HFF-Myc (cell line): Measurements from ENCODE around the gene LMTK3.
"Not testable (repeated sequence)": the region's sequence is repeated elsewhere in the genome, so short reads cannot be mapped to it uniquely, and the experiment has no call there.

Experiments
- DNase-seq: peaks from one replicate; pipeline ENCODE4 v3.0.0-alpha.2; 2011; ENCODE audit warnings: low read depth; ENCODE audit errors: extremely low read depth
- H3K4me3 ChIP-seq: replicated peaks from 2 replicates; pipeline ENCODE4 v1.5.1; 2011; ENCODE audit warnings: low read depth, mild to moderate bottlenecking, control low read depth, low read length
- TF ChIP-seq, protein P1 (sequence below): IDR thresholded peaks from 2 replicates; pipeline ENCODE4 v1.5.1; 2012; ENCODE audit warnings: mild to moderate bottlenecking, low read depth, low read length, control low read depth; ENCODE audit errors: missing control alignments

Gene LMTK3

GRCh38 chr19:48520134-48520533 is 8.5 kb upstream of the LMTK3 start:
- no peak for DNase-seq
- TF ChIP-seq, protein P1, sequence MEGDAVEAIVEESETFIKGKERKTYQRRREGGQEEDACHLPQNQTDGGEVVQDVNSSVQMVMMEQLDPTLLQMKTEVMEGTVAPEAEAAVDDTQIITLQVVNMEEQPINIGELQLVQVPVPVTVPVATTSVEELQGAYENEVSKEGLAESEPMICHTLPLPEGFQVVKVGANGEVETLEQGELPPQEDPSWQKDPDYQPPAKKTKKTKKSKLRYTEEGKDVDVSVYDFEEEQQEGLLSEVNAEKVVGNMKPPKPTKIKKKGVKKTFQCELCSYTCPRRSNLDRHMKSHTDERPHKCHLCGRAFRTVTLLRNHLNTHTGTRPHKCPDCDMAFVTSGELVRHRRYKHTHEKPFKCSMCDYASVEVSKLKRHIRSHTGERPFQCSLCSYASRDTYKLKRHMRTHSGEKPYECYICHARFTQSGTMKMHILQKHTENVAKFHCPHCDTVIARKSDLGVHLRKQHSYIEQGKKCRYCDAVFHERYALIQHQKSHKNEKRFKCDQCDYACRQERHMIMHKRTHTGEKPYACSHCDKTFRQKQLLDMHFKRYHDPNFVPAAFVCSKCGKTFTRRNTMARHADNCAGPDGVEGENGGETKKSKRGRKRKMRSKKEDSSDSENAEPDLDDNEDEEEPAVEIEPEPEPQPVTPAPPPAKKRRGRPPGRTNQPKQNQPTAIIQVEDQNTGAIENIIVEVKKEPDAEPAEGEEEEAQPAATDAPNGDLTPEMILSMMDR = no peak
- no peak overlapping the region for H3K4me3 ChIP-seq

DNA sequence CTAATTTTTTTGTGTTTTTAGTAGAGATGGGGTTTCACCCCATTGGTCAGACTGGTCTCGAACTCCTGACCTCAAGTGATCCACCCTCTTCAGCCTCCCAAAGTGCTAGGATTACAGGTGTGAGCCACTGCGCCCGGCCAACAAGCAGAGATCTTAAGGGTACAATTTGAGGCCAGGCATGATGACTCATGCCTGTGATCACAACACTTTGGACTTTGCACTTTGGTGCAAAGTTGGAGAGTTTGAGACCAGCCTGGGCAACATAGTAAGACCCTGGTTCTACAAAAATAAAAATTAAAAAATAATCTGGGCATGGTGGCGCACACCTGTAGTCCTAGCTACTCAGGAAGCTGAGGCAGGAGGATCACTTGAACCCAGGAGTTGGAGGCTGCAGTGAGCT is 7.8 kb upstream of the LMTK3 start:
- DNase-seq, H3K4me3 ChIP-seq: not testable (repeated sequence)

DNA sequence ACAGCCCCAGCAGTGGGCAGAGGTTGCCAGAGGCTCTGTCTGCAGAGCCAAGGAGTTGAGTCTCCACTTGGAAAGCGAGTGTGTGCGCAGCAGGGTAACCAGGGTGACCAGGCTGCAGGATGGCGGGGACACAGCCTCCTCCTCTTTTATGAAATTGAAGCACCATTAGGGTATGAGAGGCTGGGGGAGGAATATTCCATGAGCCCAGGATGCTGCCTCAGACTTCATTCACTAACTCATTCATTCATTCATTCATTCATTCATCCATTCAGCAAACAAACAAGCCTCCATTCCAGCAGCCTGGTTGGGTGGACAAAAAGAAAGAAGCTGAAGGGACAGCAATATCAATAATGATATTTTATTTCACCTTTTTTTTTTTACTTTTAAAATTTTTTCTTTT is 6.6 kb upstream of the LMTK3 start:
- no peak overlapping the region for H3K4me3 ChIP-seq
- TF ChIP-seq, protein P1 = no peak
- DNase-seq = no peak

DNA sequence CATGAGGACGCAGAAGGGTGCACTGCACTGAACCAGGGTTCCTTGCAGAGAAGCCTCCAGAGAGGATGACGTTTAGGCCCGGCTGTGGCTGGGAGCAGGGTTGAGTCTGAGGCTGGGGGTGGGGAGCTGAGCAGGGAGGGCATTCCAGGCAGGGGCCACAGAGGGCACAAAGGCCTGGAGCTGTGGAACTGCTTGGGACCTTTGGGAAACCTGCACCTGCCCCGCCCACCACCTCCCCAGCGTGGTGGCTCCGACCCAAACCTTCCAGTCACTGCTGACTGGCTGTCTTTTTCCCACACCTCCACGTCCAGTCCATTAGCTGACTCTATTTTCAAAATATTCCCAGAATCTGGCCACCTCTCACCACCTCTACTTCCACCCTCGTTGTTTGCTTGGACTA is 4.9 kb upstream of the LMTK3 start:
- no peak for DNase-seq
- TF ChIP-seq, protein P1 = no peak
- no peak overlapping the region for H3K4me3 ChIP-seq

GRCh38 chr19:48514123-48514458 is 2.5 kb upstream of the LMTK3 start:
- TF ChIP-seq, protein P1 = no peak
- DNase-seq = no peak
- no peak overlapping the region for H3K4me3 ChIP-seq

GRCh38 chr19:48513289-48514122 is 1.9 kb upstream of the LMTK3 start:
- no peak for DNase-seq
- TF ChIP-seq, protein P1 = no peak
- H3K4me3 ChIP-seq = peak overlapping the region; percentile 49

GRCh38 chr19:48512504-48513288 is 1.1 kb upstream of the LMTK3 start:
- TF ChIP-seq, protein P1 = no peak
- no peak for DNase-seq
- peak overlapping the region; percentile 49 for H3K4me3 ChIP-seq
